ENCODE results near the gene ZNRD2.

The ZNRD2 gene

DNA sequence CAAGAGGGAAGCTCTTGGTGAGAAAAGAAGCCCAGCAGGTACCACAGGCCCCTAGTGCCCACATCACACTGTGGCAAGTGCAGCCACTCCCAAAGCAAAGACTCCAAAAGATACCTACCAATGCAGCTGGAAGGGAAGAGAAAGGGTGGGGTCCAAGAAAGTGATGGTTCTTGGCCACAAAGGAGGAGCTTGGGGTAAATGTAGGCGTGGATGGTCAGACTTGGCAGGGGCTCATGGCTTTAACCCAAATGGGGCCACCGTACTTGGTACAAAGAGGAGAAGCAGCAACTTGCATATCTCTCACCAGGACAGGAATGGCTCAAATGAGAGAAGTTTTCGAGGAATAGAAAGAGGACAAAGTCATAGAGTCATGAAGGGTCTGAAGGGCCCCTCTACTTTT, 39.0 kb downstream of the ZNRD2 start:
- DNase-seq (ENCODE audit: low read depth): no peak
- TF ChIP-seq, protein P1, sequence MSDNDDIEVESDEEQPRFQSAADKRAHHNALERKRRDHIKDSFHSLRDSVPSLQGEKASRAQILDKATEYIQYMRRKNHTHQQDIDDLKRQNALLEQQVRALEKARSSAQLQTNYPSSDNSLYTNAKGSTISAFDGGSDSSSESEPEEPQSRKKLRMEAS (IDR thresholded peaks at IDR 0.05; ENCODE audit: low read depth, low read length): no peak
- TF ChIP-seq, protein P2, sequence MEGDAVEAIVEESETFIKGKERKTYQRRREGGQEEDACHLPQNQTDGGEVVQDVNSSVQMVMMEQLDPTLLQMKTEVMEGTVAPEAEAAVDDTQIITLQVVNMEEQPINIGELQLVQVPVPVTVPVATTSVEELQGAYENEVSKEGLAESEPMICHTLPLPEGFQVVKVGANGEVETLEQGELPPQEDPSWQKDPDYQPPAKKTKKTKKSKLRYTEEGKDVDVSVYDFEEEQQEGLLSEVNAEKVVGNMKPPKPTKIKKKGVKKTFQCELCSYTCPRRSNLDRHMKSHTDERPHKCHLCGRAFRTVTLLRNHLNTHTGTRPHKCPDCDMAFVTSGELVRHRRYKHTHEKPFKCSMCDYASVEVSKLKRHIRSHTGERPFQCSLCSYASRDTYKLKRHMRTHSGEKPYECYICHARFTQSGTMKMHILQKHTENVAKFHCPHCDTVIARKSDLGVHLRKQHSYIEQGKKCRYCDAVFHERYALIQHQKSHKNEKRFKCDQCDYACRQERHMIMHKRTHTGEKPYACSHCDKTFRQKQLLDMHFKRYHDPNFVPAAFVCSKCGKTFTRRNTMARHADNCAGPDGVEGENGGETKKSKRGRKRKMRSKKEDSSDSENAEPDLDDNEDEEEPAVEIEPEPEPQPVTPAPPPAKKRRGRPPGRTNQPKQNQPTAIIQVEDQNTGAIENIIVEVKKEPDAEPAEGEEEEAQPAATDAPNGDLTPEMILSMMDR (IDR thresholded peaks at IDR 0.05; ENCODE audit: low read depth, low read length): no peak
- no peak for TF ChIP-seq MYC (IDR thresholded peaks at IDR 0.05; ENCODE audit: low read depth, low read length)
- no peak for TF ChIP-seq POLR2A (IDR thresholded peaks at IDR 0.05; ENCODE audit: extremely low read depth, insufficient read length)
- no peak overlapping the region for H3K4me3 ChIP-seq (ENCODE audit: low read depth, low read length)

DNA sequence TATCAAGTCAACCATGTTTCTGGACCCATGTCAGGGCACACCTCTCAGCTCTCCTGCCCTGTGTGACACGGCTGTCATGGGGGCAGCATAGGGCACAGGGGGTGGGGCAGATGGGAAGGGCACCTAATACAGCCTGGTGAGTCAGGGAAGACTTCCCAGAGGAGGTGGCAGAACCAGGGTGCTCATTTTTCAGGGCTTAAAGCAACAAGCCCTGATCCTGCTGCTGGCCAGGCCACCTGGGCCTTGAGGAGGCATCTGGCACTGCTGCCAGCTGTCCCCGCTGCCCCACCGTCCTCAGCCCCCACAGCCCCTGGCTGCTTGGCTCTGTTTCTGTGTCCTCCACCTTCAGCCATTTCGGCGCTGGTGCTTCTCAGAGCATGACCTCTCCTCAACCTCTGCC, 39.4 kb downstream of the ZNRD2 start:
- DNase-seq (ENCODE audit: low read depth): no peak
- TF ChIP-seq, protein P1 (IDR thresholded peaks at IDR 0.05; ENCODE audit: low read depth, low read length): no peak
- TF ChIP-seq, protein P2 (IDR thresholded peaks at IDR 0.05; ENCODE audit: low read depth, low read length): no peak
- no peak for TF ChIP-seq MYC (IDR thresholded peaks at IDR 0.05; ENCODE audit: low read depth, low read length)
- no peak for TF ChIP-seq POLR2A (IDR thresholded peaks at IDR 0.05; ENCODE audit: extremely low read depth, insufficient read length)
- H3K4me3 ChIP-seq (ENCODE audit: low read depth, low read length): no peak overlapping the region

DNA sequence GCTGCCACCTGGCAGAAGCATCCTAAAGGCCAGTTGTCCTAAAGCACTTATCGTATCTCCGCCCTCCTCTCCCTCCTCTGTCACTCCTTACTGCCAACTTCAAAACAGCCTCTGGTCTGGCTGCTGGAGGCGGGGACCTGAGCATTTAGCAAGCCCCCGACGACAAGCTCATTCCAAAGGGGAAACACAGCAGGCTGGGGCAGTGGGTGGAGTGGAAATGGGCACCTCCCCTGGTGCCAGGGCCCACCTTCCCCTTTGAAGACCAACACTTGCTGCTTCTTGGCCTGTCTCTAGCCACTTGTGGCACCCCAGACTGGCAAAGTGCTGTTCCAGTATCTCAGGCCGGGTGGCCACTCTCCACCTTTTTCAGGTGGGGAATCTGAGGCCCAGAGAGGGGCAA, 40.1 kb downstream of the ZNRD2 start:
- H3K4me3 ChIP-seq (ENCODE audit: low read depth, low read length): peak overlapping the region; percentile 8
- TF ChIP-seq, protein P1 (IDR thresholded peaks at IDR 0.05; ENCODE audit: low read depth, low read length): no peak

DNA sequence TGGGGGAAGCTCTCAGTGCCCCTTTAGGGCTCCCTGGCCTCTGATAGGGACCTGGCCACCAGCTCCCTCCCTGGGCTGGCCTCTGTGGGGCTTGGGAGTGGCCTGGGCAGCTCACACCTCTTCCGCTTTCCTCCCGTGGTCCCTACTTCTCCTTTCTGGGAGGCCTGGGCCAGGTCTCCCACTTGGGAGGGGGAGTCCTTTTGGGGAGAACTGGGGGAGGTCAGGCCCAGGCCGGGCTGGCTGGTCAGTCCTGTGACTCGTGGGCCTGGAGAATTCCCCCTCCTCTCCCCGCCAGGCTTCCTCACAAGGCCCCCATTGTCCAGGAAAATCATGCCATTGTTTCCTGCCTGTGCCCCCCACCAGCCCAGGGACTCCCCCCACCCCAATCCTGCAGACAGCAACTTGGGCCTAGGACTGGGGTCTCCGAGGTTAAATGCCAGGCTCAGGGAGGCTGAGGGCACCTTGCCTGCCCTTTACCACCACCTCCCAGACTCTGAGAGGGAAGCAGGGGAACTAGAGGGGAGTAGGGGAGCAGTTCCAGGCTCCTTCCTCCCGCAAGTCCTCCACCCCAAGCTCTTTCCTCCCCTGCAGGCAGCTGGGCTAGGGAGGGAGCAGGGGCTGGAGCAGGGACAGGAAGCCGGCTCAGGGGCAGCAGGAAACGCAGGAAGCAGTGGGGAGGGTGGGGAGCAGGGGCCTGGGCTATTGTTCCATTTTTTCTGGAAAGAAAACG, 40.9 kb downstream of the ZNRD2 start:
- no peak for TF ChIP-seq MYC (IDR thresholded peaks at IDR 0.05; ENCODE audit: low read depth, low read length)
- TF ChIP-seq, protein P2 (IDR thresholded peaks at IDR 0.05; ENCODE audit: low read depth, low read length): no peak
- TF ChIP-seq POLR2A (IDR thresholded peaks at IDR 0.05; ENCODE audit: extremely low read depth, insufficient read length): no peak
- TF ChIP-seq, protein P1 (IDR thresholded peaks at IDR 0.05; ENCODE audit: low read depth, low read length): no peak
- peak overlapping the region; percentile 32 for H3K4me3 ChIP-seq (ENCODE audit: low read depth, low read length)
- DNase-seq (ENCODE audit: low read depth): peak; percentile 68

More for the DNA sequence above, 40.1 kb downstream of the ZNRD2 start:
- DNase-seq (ENCODE audit: low read depth): no peak

DNA sequence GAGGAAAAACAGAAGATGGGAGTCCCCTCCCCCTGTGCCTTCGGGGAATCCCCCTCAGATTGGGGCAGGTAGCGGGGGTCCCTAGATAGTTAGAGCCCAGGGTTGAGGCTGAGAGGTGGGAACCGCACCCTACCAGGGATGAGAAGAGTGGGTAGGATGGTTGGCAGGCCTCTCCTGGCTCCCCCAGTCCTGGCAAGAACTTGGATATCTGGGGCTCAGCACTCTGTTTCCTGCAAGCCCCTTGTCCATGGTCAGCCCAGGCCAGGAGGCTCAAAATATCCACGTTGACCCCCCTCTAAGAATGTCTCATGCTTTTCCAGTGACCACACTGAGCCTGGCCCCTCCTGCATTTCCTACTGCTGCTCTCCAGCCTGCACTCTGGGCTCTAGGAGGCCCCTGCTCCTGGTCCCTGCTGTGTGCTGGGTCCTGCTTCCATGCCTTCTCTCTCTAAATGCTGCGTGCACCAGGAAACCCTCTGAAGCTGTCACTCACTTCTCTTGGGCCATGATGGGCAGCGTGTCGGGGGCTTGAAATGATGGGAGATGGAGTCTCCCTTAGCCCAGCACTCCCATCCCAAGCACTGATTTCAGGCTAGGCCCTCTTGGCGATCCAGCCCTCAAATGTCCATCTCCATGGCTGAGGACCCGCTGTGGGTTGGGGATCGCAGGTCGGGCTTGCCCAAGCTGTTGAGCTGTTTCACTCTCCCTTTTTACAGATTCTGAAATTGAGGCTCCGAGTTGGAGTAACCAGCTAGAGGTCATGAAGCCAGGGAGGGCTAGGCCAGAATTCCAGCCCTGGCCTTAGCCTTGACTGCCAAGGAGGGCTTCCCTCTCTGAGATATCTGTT, 41.7 kb downstream of the ZNRD2 start:
- TF ChIP-seq, protein P2 (IDR thresholded peaks at IDR 0.05; ENCODE audit: low read depth, low read length): no peak
- TF ChIP-seq, protein P1 (IDR thresholded peaks at IDR 0.05; ENCODE audit: low read depth, low read length): no peak
- no peak for TF ChIP-seq MYC (IDR thresholded peaks at IDR 0.05; ENCODE audit: low read depth, low read length)
- TF ChIP-seq POLR2A (IDR thresholded peaks at IDR 0.05; ENCODE audit: extremely low read depth, insufficient read length): no peak
- DNase-seq (ENCODE audit: low read depth): no peak
- H3K4me3 ChIP-seq (ENCODE audit: low read depth, low read length): peak overlapping the region; percentile 87

DNA sequence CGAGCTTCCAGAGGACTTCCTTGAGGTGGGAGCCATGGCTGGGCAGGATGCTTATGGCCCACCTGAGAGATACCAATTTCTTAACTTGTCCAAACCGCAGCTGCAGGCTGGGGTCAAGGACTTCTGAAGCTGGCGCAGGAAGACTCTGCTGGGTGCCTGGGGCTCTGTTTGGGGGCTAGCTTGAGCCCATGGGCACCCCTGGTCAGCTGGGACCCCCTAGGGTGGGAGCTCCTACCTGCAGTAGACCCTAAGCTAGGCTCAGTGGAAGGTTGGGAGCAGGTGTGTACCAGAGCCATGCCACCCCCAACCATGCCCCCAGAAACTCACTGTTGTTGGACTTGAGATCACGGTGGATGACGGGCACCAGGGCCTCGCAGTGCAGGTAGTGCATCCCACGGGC, 42.4 kb downstream of the ZNRD2 start:
- DNase-seq (ENCODE audit: low read depth): no peak
- H3K4me3 ChIP-seq (ENCODE audit: low read depth, low read length): peak overlapping the region; percentile 87
- TF ChIP-seq, protein P2 (IDR thresholded peaks at IDR 0.05; ENCODE audit: low read depth, low read length): no peak
- no peak for TF ChIP-seq MYC (IDR thresholded peaks at IDR 0.05; ENCODE audit: low read depth, low read length)

Measured in NB4 (cell line).